Mononuclear cell (primary cell): ENCODE measurements around the gene VWCE. TPM values are rescaled to one million over a fixed set of nuclear protein-coding genes. Genes with fewer than 3 reads are reported as not detected.

ENCODE experiments used
- H3K27me3 ChIP-seq: 2 replicates; pipeline ENCODE4 v1.6.0; 2011; ENCODE audit warnings: low read length, control low read depth; ENCODE audit not compliant: insufficient read depth
- H3K4me1 ChIP-seq: 2 replicates; pipeline ENCODE4 v1.5.1; 2011; ENCODE audit warnings: mild to moderate bottlenecking, low read length, control low read depth; ENCODE audit not compliant: insufficient read depth
- H3K4me3 ChIP-seq: 2 replicates; pipeline ENCODE4 v1.5.1; 2011; ENCODE audit warnings: mild to moderate bottlenecking, low read length, moderate library complexity
- H3K9me3 ChIP-seq: 2 replicates; pipeline ENCODE4 v1.5.1; 2011; ENCODE audit warnings: low read depth, mild to moderate bottlenecking, control low read depth, low read length
- total RNA-seq: library from RNA; depleted of rRNA; stranded (reverse); fragments of >200 nt; gene quantifications from one replicate; pipeline ENCODE4 v1.2.3, GENCODE V29; 2012

VWCE gene
- total RNA-seq, 1 donor, result 0.52 TPM

GRCh38 chr11:61278001-61278470, 17.1 kb downstream of the VWCE start:
- no peak overlapping the region for H3K4me3 ChIP-seq
- no peaks in the 10 kb centered on the region for H3K4me1 ChIP-seq
- H3K9me3 ChIP-seq, result no peaks in the 10 kb centered on the region

GRCh38 chr11:61277186-61278000, 17.7 kb downstream of the VWCE start:
- no peak overlapping the region for H3K4me3 ChIP-seq
- no peaks in the 10 kb centered on the region for H3K27me3 ChIP-seq
- H3K4me1 ChIP-seq, result no peaks in the 10 kb centered on the region
- no peaks in the 10 kb centered on the region for H3K9me3 ChIP-seq

More at GRCh38 chr11:61278001-61278470, 17.1 kb downstream of the VWCE start:
- no peaks in the 10 kb centered on the region for H3K27me3 ChIP-seq

GRCh38 chr11:61275191-61275590, 19.9 kb downstream of the VWCE start:
- Histone ChIP-seq H3K9me3 (no peaks in the 10 kb centered on the region), H3K4me3 (no peak overlapping the region), H3K4me1 (no peaks in the 10 kb centered on the region), H3K27me3 (no peaks in the 10 kb centered on the region)

GRCh38 chr11:61274084-61274483, 21.0 kb downstream of the VWCE start:
- H3K4me3 ChIP-seq, result no peak overlapping the region
- H3K9me3 ChIP-seq, result no peaks in the 10 kb centered on the region
- no peaks in the 10 kb centered on the region for H3K27me3 ChIP-seq
- no peaks in the 10 kb centered on the region for H3K4me1 ChIP-seq

GRCh38 chr11:61273178-61274078, 21.7 kb downstream of the VWCE start:
- Histone ChIP-seq H3K4me1 (no peaks in the 10 kb centered on the region), H3K9me3 (no peaks in the 10 kb centered on the region), H3K27me3 (no peaks in the 10 kb centered on the region), H3K4me3 (no peak overlapping the region)

- Histone ChIP-seq H3K27me3 (no peaks in the 10 kb centered on the region), H3K4me1 (no peaks in the 10 kb centered on the region), H3K4me3 (no peak overlapping the region), H3K9me3 (no peaks in the 10 kb centered on the region)
Observed at GRCh38 chr11:61272731-61273130, 22.4 kb downstream of the VWCE start.

GRCh38 chr11:61270354-61271076, 24.6 kb downstream of the VWCE start:
- H3K4me1 ChIP-seq, result no peaks in the 10 kb centered on the region
- H3K4me3 ChIP-seq, result no peak overlapping the region
- H3K9me3 ChIP-seq, result no peaks in the 10 kb centered on the region
- no peaks in the 10 kb centered on the region for H3K27me3 ChIP-seq

GRCh38 chr11:61268588-61269250, 26.4 kb downstream of the VWCE start:
- Histone ChIP-seq H3K4me3 (no peak overlapping the region), H3K9me3 (no peaks in the 10 kb centered on the region), H3K4me1 (no peaks in the 10 kb centered on the region), H3K27me3 (no peaks in the 10 kb centered on the region)

GRCh38 chr11:61267437-61267841, 27.7 kb downstream of the VWCE start:
- no peaks in the 10 kb centered on the region for H3K27me3 ChIP-seq
- H3K9me3 ChIP-seq, result no peaks in the 10 kb centered on the region
- H3K4me1 ChIP-seq, result no peaks in the 10 kb centered on the region
- H3K4me3 ChIP-seq, result no peak overlapping the region

- Histone ChIP-seq H3K4me3 (no peak overlapping the region), H3K4me1 (no peaks in the 10 kb centered on the region), H3K27me3 (no peaks in the 10 kb centered on the region), H3K9me3 (no peaks in the 10 kb centered on the region)
Observed at GRCh38 chr11:61266602-61267001, 28.5 kb downstream of the VWCE start.

GRCh38 chr11:61265357-61265756, 29.8 kb downstream of the VWCE start:
- Histone ChIP-seq H3K4me1 (no peaks in the 10 kb centered on the region), H3K9me3 (no peaks in the 10 kb centered on the region)

GRCh38 chr11:61264795-61265194, 30.3 kb downstream of the VWCE start:
- Histone ChIP-seq H3K4me1 (no peaks in the 10 kb centered on the region), H3K27me3 (no peaks in the 10 kb centered on the region)

More at GRCh38 chr11:61265357-61265756, 29.8 kb downstream of the VWCE start:
- H3K4me3 ChIP-seq, result no peak overlapping the region
- H3K27me3 ChIP-seq, result no peaks in the 10 kb centered on the region

GRCh38 chr11:61264371-61264770, 30.7 kb downstream of the VWCE start:
- Histone ChIP-seq H3K4me3 (no peak overlapping the region), H3K9me3 (no peaks in the 10 kb centered on the region), H3K4me1 (no peaks in the 10 kb centered on the region)

More at GRCh38 chr11:61264795-61265194, 30.3 kb downstream of the VWCE start:
- Histone ChIP-seq H3K4me3 (no peak overlapping the region), H3K9me3 (no peaks in the 10 kb centered on the region)

GRCh38 chr11:61259363-61259762, 35.8 kb downstream of the VWCE start:
- no peak overlapping the region for H3K4me3 ChIP-seq
- no peaks in the 10 kb centered on the region for H3K4me1 ChIP-seq
- H3K9me3 ChIP-seq, result no peaks in the 10 kb centered on the region
- no peaks in the 10 kb centered on the region for H3K27me3 ChIP-seq

More at GRCh38 chr11:61264371-61264770, 30.7 kb downstream of the VWCE start:
- H3K27me3 ChIP-seq, result no peaks in the 10 kb centered on the region
